Measurements from ENCODE around the gene FZD2. TPM values are rescaled to one million over a fixed set of nuclear protein-coding genes. Genes with fewer than 3 reads are reported as not detected.

The FZD2 gene
- total and polyA plus RNA-seq, 2 of the 8 experiments (the other 6 are each of a cell fraction or from before 2014, with no cell fraction given) = 17.6 to 86.7 TPM

GRCh38 chr17:44595216-44595775 lies 38.0 kb downstream of the FZD2 start:
- Histone ChIP-seq H3K9me3 (ENCODE audit: insufficient read depth in 2 of 2, low read depth in 1 of 2, low read length in 1 of 2) (no peaks in the 10 kb centered on the region), H2BK20ac (ENCODE audit: low read length) (0 out of 2 replicates have a peak overlapping the region, but pooled peaks have one; percentile 61), H2BK5ac (ENCODE audit: low read depth, low read length) (no peak overlapping the region; the same call in 1 of the 2 replicates), H3K4ac (replicated peaks; ENCODE audit: insufficient read length, low read depth, low read length) (no peak overlapping the region), H3K4me1 (replicated peaks in 1 of 4; ENCODE audit: control insufficient read depth in 3 of 4, insufficient read depth in 4 of 4, low read length in 3 of 4) (peaks cover 5 to 10% (median 9%) of the 10 kb centered on the region in 4 experiments), H2BK120ac (replicated peaks; ENCODE audit: low read depth, low read length) (no peak overlapping the region), H3K56ac (replicated peaks; ENCODE audit: insufficient read length, low read depth, low read length) (no peak overlapping the region), H3K9ac (replicated peaks in 1 of 4; ENCODE audit: extremely low read depth in 1 of 4, low read depth in 3 of 4, low read length in 3 of 4) (no peak overlapping the region), H4K8ac (ENCODE audit: extremely low read depth, insufficient read depth, low read length) (no peak overlapping the region), H4K20me1 (replicated peaks in 1 of 2; ENCODE audit: control insufficient read depth in 1 of 2, insufficient read depth in 2 of 2, low read length in 2 of 2) (peaks cover 0 to 5% of the 10 kb centered on the region in 2 experiments), H2AFZ (ENCODE audit: low read length) (no peak overlapping the region), H3K27ac (ENCODE audit: low read depth, low read length) (no peak overlapping the region), H3K79me1 (ENCODE audit: low read depth, low read length) (no peaks in the 10 kb centered on the region; the same call in 1 of the 2 replicates), H3K27me3 (replicated peaks in 1 of 4; ENCODE audit: control insufficient read depth in 3 of 4, extremely low read depth in 1 of 4, insufficient read depth in 3 of 4, low read length in 3 of 4) (no peaks in the 10 kb centered on the region), H3K23ac (ENCODE audit: insufficient read length) (no peak overlapping the region), H3K36me3 (ENCODE audit: control insufficient read depth in 2 of 4, insufficient read depth in 4 of 4, low read length in 3 of 4) (no peaks in the 10 kb centered on the region), H3K14ac (ENCODE audit: insufficient read length) (no peak overlapping the region), H3K4me3 (ENCODE audit: extremely low read depth in 1 of 4, insufficient read depth in 2 of 4, low read depth in 3 of 4, low read length in 4 of 4) (no peak overlapping the region), H4K91ac (replicated peaks; ENCODE audit: insufficient read length, low read length) (no peak overlapping the region), H2BK12ac (ENCODE audit: low read depth, low read length) (no peak overlapping the region), H2BK15ac (ENCODE audit: low read length) (no peak overlapping the region), H3K23me2 (ENCODE audit: low read depth, low read length) (peaks cover 7% of the 10 kb centered on the region; the same call in 1 of the 2 replicates), H2AK5ac (ENCODE audit: low read depth, low read length) (no peak overlapping the region), H3K18ac (ENCODE audit: extremely low read depth, low read length) (no peak overlapping the region), H3K79me2 (ENCODE audit: control insufficient read depth in 1 of 2, insufficient read depth in 2 of 2, low read length in 2 of 2) (no peaks in the 10 kb centered on the region), H4K5ac (ENCODE audit: insufficient read length, low read depth, low read length) (no peak overlapping the region), H3K4me2 (ENCODE audit: insufficient read depth in 1 of 2, low read depth in 2 of 2, low read length in 2 of 2) (no peak overlapping the region)
- DNase-seq (ENCODE audit: low read depth in 1 of 2, low spot score in 2 of 2) = no peak
- ChIA-PET CTCF (ENCODE audit: partially characterized antibody) (interaction anchor here (0.7 to 2.8 kb wide), 9 partner anchors 13 to 476 kb away, joined by 3 to 10 read pairs (median 3); no protein-coding TSS in a partner anchor), POLR2A (ENCODE audit: partially characterized antibody) (interaction anchor here (0.6 kb wide), 1 partner anchor 591 kb away, joined by 3 read pairs; no protein-coding TSS in a partner anchor)
- FAIRE-seq = no peak
- no peak for TF ChIP-seq TEAD4 (IDR thresholded peaks at IDR 0.05; ENCODE audit: low read depth, low read length)
- TF ChIP-seq HDAC2 (IDR thresholded peaks at IDR 0.05; ENCODE audit: borderline replicate concordance in 1 of 2, low read depth in 2 of 2, low read length in 2 of 2) = no peak
- TF ChIP-seq JUND (IDR thresholded peaks at IDR 0.05; ENCODE audit: low read length) = no peak
- no peak for TF ChIP-seq EP300 (IDR thresholded peaks at IDR 0.05; ENCODE audit: borderline replicate concordance in 1 of 2, low read depth in 2 of 2, low read length in 2 of 2)
- TF ChIP-seq POLR2A (IDR thresholded peaks at IDR 0.05; ENCODE audit: control extremely low read depth in 1 of 2, low read depth in 2 of 2, low read length in 2 of 2) = no peak
- TF ChIP-seq POU5F1 (IDR thresholded peaks at IDR 0.05; ENCODE audit: low read depth, low read length) = no peak
- no peak for TF ChIP-seq BACH1 (IDR thresholded peaks at IDR 0.05; ENCODE audit: low read length)
- TF ChIP-seq CBX8 (IDR thresholded peaks at IDR 0.05; ENCODE audit: borderline replicate concordance, low read depth, low read length) = no peak
- no peak for TF ChIP-seq SP1 (IDR thresholded peaks at IDR 0.05; ENCODE audit: low read depth, low read length)
- TF ChIP-seq JUN (IDR thresholded peaks at IDR 0.05; ENCODE audit: low read depth, low read length) = no peak
- TF ChIP-seq RXRA (IDR thresholded peaks at IDR 0.05; ENCODE audit: insufficient read depth, low read depth, low read length) = no peak
- no peak for TF ChIP-seq SIN3A (conservative IDR thresholded peaks at IDR 0.05 in 1 of 2, IDR thresholded peaks at IDR 0.05 in 1 of 2; ENCODE audit: low read depth in 1 of 2, low read length in 2 of 2)
- WGBS, 2 experiments (ENCODE audit: extremely low coverage in 1 of 2, insufficient coverage in 1 of 2, insufficient read length in 1 of 2, insufficient replicate concordance in 2 of 2, low coverage in 1 of 2, low lambda C conversion rate in 2 of 2, missing lambda C conversion rate in 1 of 2) = 91% methylated on average over 10 of the region's 10 CpGs; no CpG with 5 or more reads in 1 of the 2 experiments

All from H1 (cell line).